GM19240 (cell line): ENCODE data around the gene DGCR6L.
"Not testable (repeated sequence)": the region's sequence is repeated elsewhere in the genome, so short reads cannot be mapped to it uniquely, and the experiment has no call there.

Experiments
- DNase-seq: peaks from one replicate; pipeline ENCODE4 v3.0.0; 2011; ENCODE audit warnings: low spot score; ENCODE audit not compliant: insufficient read length

Gene DGCR6L

GRCh38 chr22:20310180-20310579 lies 9.7 kb downstream of the DGCR6L start:
- not testable (repeated sequence) for DNase-seq

- not testable (repeated sequence) for DNase-seq
Measured at GRCh38 chr22:20308806-20309650, 10.8 kb downstream of the DGCR6L start.

DNA sequence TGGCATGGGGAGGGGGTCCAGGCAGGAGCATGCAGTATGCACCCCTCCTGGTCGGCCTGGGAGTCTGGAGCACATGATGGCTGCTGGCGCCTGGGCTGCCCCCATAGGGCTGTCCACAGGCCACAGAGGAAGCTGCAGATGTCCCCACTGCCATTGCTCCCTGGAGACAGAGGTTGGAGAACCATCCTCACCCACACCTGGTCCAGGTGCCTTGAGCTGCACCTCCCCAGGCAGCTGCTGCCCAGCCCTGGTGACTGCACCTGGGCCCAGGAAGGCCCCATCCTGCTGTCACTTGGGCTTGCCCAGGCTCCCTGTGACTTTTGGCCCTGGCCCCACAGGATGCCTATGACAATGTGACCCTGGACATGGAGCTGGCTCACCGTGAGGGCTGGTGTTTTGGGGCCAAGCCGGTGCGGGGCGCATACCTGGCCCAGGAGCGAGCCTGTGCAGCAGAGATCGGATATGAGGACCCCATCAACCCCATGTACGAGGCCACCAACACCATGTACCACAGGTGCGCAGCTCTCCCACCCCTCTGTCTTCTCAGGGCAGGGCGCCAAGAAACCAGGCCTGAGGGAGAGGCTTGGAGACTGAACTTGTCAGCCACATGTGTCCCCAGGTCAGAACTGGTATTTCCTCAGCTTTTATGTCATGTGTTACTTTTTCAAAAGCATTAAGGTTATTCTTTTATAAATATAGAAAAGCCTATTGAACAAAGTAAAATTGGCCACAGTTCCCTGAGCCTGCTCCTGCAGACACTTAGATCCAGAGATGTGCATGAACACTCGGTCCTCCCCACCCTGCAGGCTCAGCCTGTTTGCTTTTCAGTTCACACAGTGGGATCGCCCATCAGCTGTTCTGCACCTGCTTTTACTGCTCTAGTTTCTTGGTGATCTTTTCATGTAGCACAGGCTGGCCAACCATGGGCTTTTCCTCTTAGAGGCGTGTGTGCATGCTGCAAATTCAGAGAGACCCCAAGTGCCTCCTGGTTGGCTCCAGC lies 12.1 kb downstream of the DGCR6L start:
- DNase-seq: not testable (repeated sequence)

DNA sequence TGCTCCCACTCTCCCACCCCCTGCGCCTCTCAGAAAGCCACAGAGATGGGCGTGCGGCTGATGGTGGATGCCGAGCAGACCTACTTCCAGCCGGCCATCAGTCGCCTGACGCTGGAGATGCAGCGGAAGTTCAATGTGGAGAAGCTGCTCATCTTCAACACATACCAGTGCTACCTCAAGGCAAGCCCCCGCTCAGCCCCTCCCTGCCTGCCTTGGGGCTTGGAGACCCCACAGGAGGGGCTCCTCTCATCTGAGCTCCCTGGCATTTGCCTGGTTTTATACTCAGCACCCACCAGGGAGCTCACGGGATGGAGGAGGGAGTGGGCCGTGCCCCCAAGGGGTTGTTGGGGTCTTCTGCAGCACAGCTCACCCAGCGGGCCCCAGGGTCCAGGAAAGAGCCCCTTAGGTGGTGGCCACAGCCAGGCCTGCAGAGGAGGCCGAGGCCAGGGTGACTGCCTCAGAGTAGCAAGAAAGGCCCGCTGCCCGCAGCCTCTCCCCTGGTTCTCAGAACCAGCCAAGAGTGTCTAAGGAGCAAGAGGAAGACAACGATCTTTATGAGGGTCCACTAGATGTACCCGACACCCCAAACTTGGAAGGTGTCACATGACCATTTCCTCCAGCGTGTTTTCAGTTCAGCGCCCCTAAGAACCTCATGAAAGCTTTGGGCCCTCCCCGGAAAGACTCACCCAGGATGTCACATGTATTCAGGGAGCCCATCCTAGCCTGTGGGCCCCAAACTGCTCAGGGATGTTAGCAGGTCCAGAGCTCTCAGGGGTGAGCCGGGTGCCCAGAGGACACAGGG lies 13.0 kb downstream of the DGCR6L start:
- DNase-seq: not testable (repeated sequence)

GRCh38 chr22:20305894-20306645 lies 13.8 kb downstream of the DGCR6L start:
- no peak for DNase-seq

GRCh38 chr22:20305230-20305893 lies 14.5 kb downstream of the DGCR6L start:
- not testable (repeated sequence) for DNase-seq

GRCh38 chr22:20304646-20305045 lies 15.2 kb downstream of the DGCR6L start:
- DNase-seq: no peak

GRCh38 chr22:20303229-20303534 lies 16.7 kb downstream of the DGCR6L start:
- not testable (repeated sequence) for DNase-seq

DNA sequence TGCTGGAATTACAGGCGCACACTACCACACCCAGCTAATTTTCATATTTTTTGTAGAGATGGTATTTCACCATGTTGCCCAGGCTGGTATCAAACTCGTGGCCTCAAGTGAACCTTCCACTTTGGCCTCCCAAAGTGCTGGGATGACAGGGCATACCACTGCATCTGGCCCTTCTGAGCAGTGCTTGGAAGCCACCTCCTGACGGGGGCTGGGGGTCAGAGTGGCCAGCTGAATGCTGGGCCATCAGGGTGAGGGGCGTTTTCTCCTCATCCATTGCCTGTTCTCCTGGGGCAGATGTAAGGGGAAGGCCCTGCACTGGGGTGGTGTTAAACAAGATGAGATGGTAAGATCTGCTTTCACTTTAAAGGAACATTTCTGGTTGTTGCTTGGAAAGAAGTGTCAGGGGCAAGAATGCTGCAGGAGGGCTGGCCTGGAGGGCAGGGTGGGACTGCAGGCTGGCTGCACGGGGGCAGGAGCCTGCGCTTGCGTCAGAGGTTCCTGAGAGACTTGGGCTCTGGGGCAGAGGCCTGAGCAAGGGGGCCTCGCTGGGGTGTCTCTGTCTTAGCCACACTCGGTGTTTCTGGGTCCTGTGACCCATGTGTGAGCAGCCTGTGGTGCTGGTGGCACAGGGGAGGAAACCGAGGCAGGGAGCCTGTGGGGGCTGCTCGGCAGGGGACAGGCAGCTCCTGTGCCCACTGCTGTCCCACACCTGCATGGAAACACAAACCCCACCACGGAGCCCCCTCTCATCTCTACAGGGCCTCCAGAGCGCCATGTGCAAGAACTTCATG lies 17.2 kb downstream of the DGCR6L start:
- no peak for DNase-seq

- no peak for DNase-seq
Measured at GRCh38 chr22:20299746-20300136, 20.1 kb downstream of the DGCR6L start.

DNA sequence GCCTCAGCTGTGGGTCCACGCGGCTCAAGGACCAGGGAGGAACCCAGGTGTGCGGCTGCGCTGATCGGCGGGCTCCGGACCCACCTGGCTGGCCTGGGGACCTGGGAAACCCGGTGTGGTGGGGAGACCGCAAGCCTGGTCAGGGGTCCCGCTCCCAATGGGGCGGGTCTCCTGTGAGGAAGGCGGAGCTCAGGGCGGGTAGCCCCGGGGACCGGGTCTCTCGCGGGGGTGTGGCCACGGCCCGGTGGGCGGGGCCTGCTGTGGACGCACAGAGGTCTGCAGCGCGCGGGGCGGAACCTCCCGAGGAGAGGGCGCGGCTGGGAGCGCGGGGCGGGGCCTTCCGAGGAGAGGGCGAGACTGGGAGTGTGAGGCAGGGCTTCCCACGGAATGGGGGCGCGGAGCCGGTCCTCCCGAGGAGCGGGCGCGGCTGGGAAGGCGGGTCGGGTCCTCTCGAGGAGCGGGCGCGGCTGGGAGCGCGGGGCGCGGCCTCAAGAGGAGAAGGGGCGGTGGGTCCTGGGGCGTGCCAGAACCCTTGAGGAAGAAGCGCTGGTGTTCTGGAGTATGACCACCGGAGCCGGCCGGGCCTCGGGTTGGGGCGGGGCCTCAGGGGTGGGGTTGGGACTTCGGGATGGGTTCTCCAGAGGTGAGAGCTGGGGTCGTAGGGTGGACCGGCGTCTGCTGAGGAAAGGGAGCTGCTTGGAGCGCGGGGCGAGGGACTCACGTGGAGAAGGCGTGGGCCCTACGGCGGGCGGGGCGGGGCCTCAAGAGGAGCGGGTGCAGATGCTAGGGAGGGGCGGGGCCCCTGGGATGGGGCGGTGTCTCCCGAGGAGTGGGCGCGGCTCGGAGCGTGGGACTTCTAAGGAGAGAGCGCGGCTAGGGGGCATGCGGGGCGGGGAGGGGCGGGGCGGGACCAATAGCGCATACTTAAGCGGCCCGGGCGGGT lies 20.8 kb downstream of the DGCR6L start:
- peak; percentile 60 for DNase-seq

DNA sequence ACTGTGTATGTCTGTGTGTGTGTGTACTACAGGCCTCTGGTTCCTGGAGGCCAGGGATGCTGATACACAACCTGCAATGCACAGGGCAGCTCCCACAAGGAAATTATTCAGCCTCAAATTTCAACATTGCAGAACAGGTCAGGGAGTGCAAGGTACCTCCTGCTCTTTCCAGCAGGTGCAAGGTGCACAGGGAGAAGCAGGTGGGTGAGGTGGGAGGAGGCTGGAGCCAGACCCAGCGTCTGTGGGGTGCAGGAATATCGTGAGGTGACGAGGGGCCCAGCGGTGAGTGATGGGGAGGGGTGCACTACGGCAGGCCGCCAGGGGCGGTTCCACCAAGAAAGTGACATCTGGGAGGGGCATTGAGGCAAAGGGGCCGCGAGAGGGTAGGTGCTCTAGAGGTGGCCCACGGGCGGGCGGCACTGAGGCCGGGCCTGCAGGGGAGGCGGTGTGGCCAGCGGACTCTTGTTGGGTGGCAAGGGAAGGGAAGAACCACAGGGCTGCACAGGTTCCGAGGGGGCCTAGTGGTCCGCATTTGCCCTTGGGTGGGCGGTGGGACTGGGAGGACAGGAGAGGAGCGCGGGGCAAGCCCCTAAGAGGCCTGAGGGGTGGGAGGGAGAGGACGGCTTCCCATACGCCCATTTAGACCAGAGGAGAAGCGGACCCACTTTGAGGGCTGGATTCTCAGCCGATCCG lies 21.6 kb downstream of the DGCR6L start:
- no peak for DNase-seq

DNA sequence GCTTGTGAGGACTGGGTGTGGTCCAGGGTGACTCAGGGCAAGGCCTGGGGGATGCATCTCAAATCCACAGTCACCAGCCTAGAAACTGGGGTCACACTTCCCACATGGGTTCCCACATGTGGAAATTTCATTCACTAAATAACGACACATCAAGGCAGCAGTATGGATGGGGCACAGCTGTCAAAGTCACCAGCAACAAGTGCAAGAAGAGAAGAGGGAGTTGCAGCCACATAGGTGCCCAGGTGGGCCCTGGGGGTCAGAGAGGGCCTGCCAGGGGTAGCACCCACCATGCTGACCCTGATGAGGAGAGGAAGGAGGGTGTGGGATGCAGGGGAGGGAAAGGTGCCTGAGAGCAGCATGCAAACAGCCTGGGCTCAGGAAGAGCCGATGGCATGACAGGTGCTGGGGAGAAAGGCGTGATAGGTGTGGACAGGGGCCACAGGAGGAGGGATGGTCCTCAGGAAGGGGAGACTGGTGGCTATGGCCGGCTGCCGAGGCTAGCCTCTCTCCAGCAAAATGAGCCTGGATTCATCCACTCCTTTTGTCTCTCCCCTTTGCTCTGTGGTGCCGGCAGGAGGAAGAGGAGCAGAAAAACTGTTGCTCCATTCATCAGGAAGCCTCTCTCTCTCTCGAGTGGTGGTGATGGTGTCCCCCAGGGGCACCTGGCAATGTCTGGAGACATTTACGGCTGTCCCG lies 22.3 kb downstream of the DGCR6L start:
- no peak for DNase-seq

DNA sequence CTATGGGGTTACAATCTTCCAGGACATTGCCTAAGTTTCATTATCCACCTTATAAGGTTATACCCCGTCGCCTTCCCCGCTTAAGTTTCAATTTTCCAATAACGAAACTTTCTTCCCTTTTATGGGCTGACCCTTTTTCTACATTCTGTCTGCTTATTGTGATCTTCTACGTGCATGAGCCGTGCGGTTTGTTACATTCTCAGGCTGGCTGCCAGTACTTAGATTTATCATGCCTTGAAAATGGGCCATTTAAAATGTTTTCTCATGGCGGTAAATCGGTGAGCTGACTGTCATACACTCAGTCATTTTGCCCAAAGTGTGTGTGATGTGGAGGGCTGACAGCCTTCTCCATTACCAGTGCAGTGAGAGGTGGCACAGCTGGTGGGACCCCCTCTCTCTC lies 23.3 kb downstream of the DGCR6L start:
- DNase-seq: no peak

GRCh38 chr22:20295262-20296064 lies 24.4 kb downstream of the DGCR6L start:
- no peak for DNase-seq

GRCh38 chr22:20292673-20293232 lies 27.1 kb downstream of the DGCR6L start:
- DNase-seq: no peak
